Measurements from ENCODE around the gene FAM83B.

- no peak for TF ChIP-seq POLR2A (IDR thresholded peaks at IDR 0.05; ENCODE audit: extremely low read depth, insufficient read length)
- TF ChIP-seq, protein P1, sequence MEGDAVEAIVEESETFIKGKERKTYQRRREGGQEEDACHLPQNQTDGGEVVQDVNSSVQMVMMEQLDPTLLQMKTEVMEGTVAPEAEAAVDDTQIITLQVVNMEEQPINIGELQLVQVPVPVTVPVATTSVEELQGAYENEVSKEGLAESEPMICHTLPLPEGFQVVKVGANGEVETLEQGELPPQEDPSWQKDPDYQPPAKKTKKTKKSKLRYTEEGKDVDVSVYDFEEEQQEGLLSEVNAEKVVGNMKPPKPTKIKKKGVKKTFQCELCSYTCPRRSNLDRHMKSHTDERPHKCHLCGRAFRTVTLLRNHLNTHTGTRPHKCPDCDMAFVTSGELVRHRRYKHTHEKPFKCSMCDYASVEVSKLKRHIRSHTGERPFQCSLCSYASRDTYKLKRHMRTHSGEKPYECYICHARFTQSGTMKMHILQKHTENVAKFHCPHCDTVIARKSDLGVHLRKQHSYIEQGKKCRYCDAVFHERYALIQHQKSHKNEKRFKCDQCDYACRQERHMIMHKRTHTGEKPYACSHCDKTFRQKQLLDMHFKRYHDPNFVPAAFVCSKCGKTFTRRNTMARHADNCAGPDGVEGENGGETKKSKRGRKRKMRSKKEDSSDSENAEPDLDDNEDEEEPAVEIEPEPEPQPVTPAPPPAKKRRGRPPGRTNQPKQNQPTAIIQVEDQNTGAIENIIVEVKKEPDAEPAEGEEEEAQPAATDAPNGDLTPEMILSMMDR (IDR thresholded peaks at IDR 0.05; ENCODE audit: low read depth, low read length), result no peak
Observed at GRCh38 chr6:54873599-54873998, 27.0 kb downstream of the FAM83B start.

Data from NB4 (cell line).